Erythroblast (primary cell): ENCODE measurements around the gene NPLOC4.

Experiments
- GATA1 ChIP-seq: IDR thresholded peaks from 2 replicates; pipeline ENCODE4 v1.6.1; 2011; ENCODE audit warnings: low read depth, mild to moderate bottlenecking, control low read depth, low read length, moderate library complexity
- POLR2A ChIP-seq: IDR thresholded peaks from 2 replicates; pipeline ENCODE4 v1.6.1; 2011; ENCODE audit warnings: mild to moderate bottlenecking, low read length

DNA sequence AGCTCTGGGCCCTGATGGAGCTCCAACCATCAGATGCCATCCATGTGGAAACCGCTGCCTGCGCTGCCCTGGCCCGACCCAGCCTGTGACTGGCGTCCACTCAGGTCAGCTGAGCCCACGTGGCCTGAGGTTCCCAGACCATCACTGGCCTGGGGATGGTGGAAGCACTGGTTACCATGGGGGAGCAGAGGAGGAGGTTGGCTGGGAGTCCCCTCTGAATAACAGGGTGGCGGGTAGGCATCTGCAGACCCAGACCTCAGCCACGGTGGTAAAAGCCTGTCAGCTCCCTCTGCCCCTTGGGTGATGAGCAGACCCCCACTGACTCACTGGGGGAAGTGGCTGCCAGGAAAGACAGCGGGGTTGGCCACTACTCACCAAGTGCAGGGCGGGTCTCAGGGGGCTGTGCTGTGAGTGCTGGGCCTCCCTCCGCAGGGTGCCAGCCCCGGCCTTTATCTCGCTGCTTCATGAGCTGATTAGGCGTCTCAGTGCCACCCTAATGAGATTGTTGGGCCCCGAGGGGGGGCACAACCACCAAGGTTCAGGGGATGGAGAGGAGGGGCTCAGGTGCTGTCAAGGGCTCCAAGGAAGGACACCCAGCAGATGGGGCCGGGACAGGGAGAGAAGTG, 19.3 kb upstream of the NPLOC4 start, which contains the start of gene PDE6G:
- TF ChIP-seq POLR2A: no peak
- TF ChIP-seq GATA1: no peak
